Liver (tissue), 9 donors: ENCODE measurements around the gene FZD1. TPM values are rescaled to one million over a fixed set of nuclear protein-coding genes. Genes with fewer than 3 reads are reported as not detected.

Source experiments
- DNase-seq: peaks from one replicate; pipeline ENCODE4 v3.0.0-alpha.2; 2017; ENCODE audit warnings: low spot score
- H3K27ac ChIP-seq, 2 donors: one replicate each; pipeline ENCODE4 v1.7.0; 2013; ENCODE audit warnings: inconsistent platforms in 2 of 2, low read length in 2 of 2, control low read depth in 1 of 2, low read depth in 1 of 2, mild to moderate bottlenecking in 1 of 2
- H3K27me3 ChIP-seq, 4 donors: one replicate each; pipeline versions ENCODE4 v1.6.1 to v1.7.0; 2013; ENCODE audit warnings: low read length in 3 of 4, inconsistent platforms in 1 of 4, mild to moderate bottlenecking in 1 of 4, moderate library complexity in 1 of 4; ENCODE audit not compliant: control insufficient read depth in 4 of 4, insufficient read depth in 4 of 4
- H3K36me3 ChIP-seq, 4 donors: one replicate each; pipeline versions ENCODE4 v1.6.1 to v1.7.0; 2013; ENCODE audit warnings: low read length in 3 of 4, mild to moderate bottlenecking in 3 of 4, low read depth in 1 of 4, moderate library complexity in 1 of 4; ENCODE audit not compliant: control insufficient read depth in 4 of 4, insufficient read depth in 3 of 4
- H3K4me1 ChIP-seq, 4 donors: one replicate each; pipeline versions ENCODE4 v1.6.1 to v1.7.0; 2013; ENCODE audit warnings: low read length in 3 of 4, mild to moderate bottlenecking in 3 of 4, moderate library complexity in 1 of 4; ENCODE audit not compliant: control insufficient read depth in 4 of 4, insufficient read depth in 4 of 4
- H3K4me3 ChIP-seq, 3 donors: one replicate each; pipeline versions ENCODE4 v1.6.1 to v1.7.0; 2013; ENCODE audit warnings: low read length in 3 of 3, control low read depth in 1 of 3, low read depth in 1 of 3, mild to moderate bottlenecking in 1 of 3
- H3K9ac ChIP-seq, 2 donors: one replicate each; pipeline ENCODE4 v1.7.0; 2013; ENCODE audit warnings: low read length in 2 of 2, mild to moderate bottlenecking in 2 of 2, moderate library complexity in 2 of 2, control low read depth in 1 of 2, low read depth in 1 of 2
- H3K9me3 ChIP-seq, 4 donors: one replicate each; pipeline versions ENCODE4 v1.6.1 to v1.7.0; 2013; ENCODE audit warnings: low read length in 3 of 4; ENCODE audit not compliant: control insufficient read depth in 4 of 4
- ATF3 ChIP-seq: IDR thresholded peaks from 2 replicates; pipeline ENCODE4 v1.6.1; 2016; ENCODE audit warnings: antibody characterized with exemption
- CTCF ChIP-seq: fragments of 150-350 bp; IDR thresholded peaks from 2 replicates; pipeline ENCODE4 v1.5.1; 2017; ENCODE audit warnings: improper control_type of control experiment, low read depth, low read length; ENCODE audit not compliant: missing input control
- EGR1 ChIP-seq, 2 donors: IDR thresholded peaks; 2 replicates each; pipeline ENCODE4 v1.6.1; 2016 to 2018; ENCODE audit warnings: antibody characterized with exemption in 2 of 2, low read depth in 2 of 2
- FOXA1 ChIP-seq: IDR thresholded peaks from 2 replicates; pipeline ENCODE4 v1.6.1; 2016; ENCODE audit warnings: antibody characterized with exemption
- FOXA2 ChIP-seq: IDR thresholded peaks from 2 replicates; pipeline ENCODE4 v1.6.1; 2016; ENCODE audit warnings: antibody characterized with exemption
- GABPA ChIP-seq, 2 donors: IDR thresholded peaks in 1 of 2; conservative IDR thresholded peaks in 1 of 2; 2 replicates each; pipeline ENCODE4 v1.6.1; 2016; ENCODE audit warnings: antibody characterized with exemption in 2 of 2, mild to moderate bottlenecking in 1 of 2, moderate library complexity in 1 of 2
- HNF4A ChIP-seq, 2 donors: conservative IDR thresholded peaks; 2 replicates each; pipeline ENCODE4 v1.6.1; 2016; ENCODE audit warnings: antibody characterized with exemption in 2 of 2, mild to moderate bottlenecking in 2 of 2
- HNF4G ChIP-seq: IDR thresholded peaks from 2 replicates; pipeline ENCODE4 v1.6.1; 2016; ENCODE audit warnings: antibody characterized with exemption
- JUND ChIP-seq, 2 donors: IDR thresholded peaks; 2 replicates each; pipeline ENCODE4 v1.6.1; 2016; ENCODE audit warnings: antibody characterized with exemption in 2 of 2
- NR2F2 ChIP-seq: IDR thresholded peaks from 2 replicates; pipeline ENCODE4 v1.6.1; 2016; ENCODE audit warnings: antibody characterized with exemption
- RAD21 ChIP-seq, 2 donors: IDR thresholded peaks; 2 replicates each; pipeline ENCODE4 v1.6.1; 2016; ENCODE audit warnings: antibody characterized with exemption in 2 of 2, mild to moderate bottlenecking in 2 of 2
- REST ChIP-seq: IDR thresholded peaks from 2 replicates; pipeline ENCODE4 v1.6.1; 2016; ENCODE audit warnings: antibody characterized with exemption, mild to moderate bottlenecking
- RXRA ChIP-seq, 2 donors: IDR thresholded peaks; 2 replicates each; pipeline ENCODE4 v1.6.1; 2017 to 2018; ENCODE audit warnings: antibody characterized with exemption in 2 of 2, mild to moderate bottlenecking in 1 of 2
- SP1 ChIP-seq: IDR thresholded peaks from 2 replicates; pipeline ENCODE4 v1.6.1; 2018; ENCODE audit warnings: antibody characterized with exemption, mild to moderate bottlenecking
- TAF1 ChIP-seq: conservative IDR thresholded peaks from 2 replicates; pipeline ENCODE4 v1.6.1; 2016; ENCODE audit warnings: antibody characterized with exemption, mild to moderate bottlenecking
- YY1 ChIP-seq: IDR thresholded peaks from 2 replicates; pipeline ENCODE4 v1.6.1; 2016; ENCODE audit warnings: antibody characterized with exemption, mild to moderate bottlenecking
- WGBS: extraction: QIAGEN DNeasy Blood & Tissue Kit; methylation state at CpG from one replicate; pipeline ENCODE4 v1.1.7; 2013; 5-methylcytosine and 5-hydroxymethylcytosine counted together
- polyA plus RNA-seq, 2 donors: library from polyadenylated mRNA; stranded (reverse) in 1 of 2; unstranded in 1 of 2; fragments of 200-250 nt in 1 of 2; fragments of >200 nt in 1 of 2; fragmentation: Nextera tagmentation in 1 of 2; extraction: Ambion mirVana in 1 of 2; gene quantifications; one replicate each; pipeline versions ENCODE4 v1.2.1 to v1.2.3, GENCODE V29; 2013 to 2015
- total RNA-seq, 2 donors: library from RNA; depleted of rRNA; stranded (reverse); fragments of >200 nt; gene quantifications; one replicate each; pipeline ENCODE4 v1.2.3, GENCODE V29; 2014
- donor health status: healthy.
- donor health status: healthy.
- donor health status: healthy.
- donor health status: healthy.
- donor health status: healthy.

FZD1 gene
- total and polyA plus RNA-seq, 4 donors = 0.68 to 3.8 (median 2.6) TPM

GRCh38 chr7:91263384-91264045 lies 718 bp upstream of the FZD1 start (continued):
- no peak for TF ChIP-seq SP1
- TF ChIP-seq YY1 = no peak
- TF ChIP-seq FOXA2 = no peak
- TF ChIP-seq GABPA (IDR thresholded peaks at IDR 0.05 in 1 of 2, conservative IDR thresholded peaks at IDR 0.05 in 1 of 2) = no peak
- TF ChIP-seq HNF4A (conservative IDR thresholded peaks at IDR 0.05) = no peak
- TF ChIP-seq FOXA1 = no peak

- no peak overlapping the region for H3K9ac ChIP-seq
- DNase-seq = no peak
- H3K9me3 ChIP-seq = no peaks in the 10 kb centered on the region
- peaks cover 0 to 3% (median 0%) of the 10 kb centered on the region in 4 donors for H3K27me3 ChIP-seq
- peak overlapping the region; percentile 73 to 82 for H3K27ac ChIP-seq
- 1% methylated on average over 78 of the region's 78 CpGs for WGBS
- H3K36me3 ChIP-seq = no peaks in the 10 kb centered on the region
- peak overlapping the region; percentile 15 to 95 (median 57) for H3K4me3 ChIP-seq
- TF ChIP-seq GABPA (IDR thresholded peaks at IDR 0.05 in 1 of 2, conservative IDR thresholded peaks at IDR 0.05 in 1 of 2) (no peak), YY1 (no peak), RXRA (IDR thresholded peaks at IDR 0.05) (no peak), CTCF (no peak), TAF1 (no peak), NR2F2 (no peak), EGR1 (IDR thresholded peaks at IDR 0.05; ENCODE audit: low read depth in 2 of 2) (no peak), REST (no peak), FOXA1 (no peak), HNF4G (no peak), RAD21 (IDR thresholded peaks at IDR 0.05) (no peak), JUND (IDR thresholded peaks at IDR 0.05) (no peak)
- peaks cover 6 to 25% (median 15%) of the 10 kb centered on the region in 4 donors for H3K4me1 ChIP-seq
Observed at GRCh38 chr7:91264924-91265681, 870 bp downstream of the FZD1 start.

- Histone ChIP-seq H3K4me3 (peak overlapping the region in 2 of 3 donors; percentile 57 to 95), H3K27ac (no peak overlapping the region), H3K36me3 (no peaks in the 10 kb centered on the region), H3K9ac (no peak overlapping the region), H3K9me3 (no peaks in the 10 kb centered on the region), H3K27me3 (peaks cover 0 to 2% (median 0%) of the 10 kb centered on the region in 4 donors), H3K4me1 (peaks cover 6 to 25% (median 15%) of the 10 kb centered on the region in 4 donors)
- WGBS = 11% methylated on average over 31 of the region's 31 CpGs
- DNase-seq = no peak
- no peak for TF ChIP-seq REST
- TF ChIP-seq FOXA2 = no peak
- TF ChIP-seq JUND (IDR thresholded peaks at IDR 0.05) = no peak
- TF ChIP-seq ATF3 = no peak
- no peak for TF ChIP-seq YY1
Observed at GRCh38 chr7:91265693-91266066, 1.4 kb downstream of the FZD1 start.
